Peyer's patch (tissue), 4 donors: ENCODE results near the gene WWOX. TPM values are rescaled to one million over a fixed set of nuclear protein-coding genes. Genes with fewer than 3 reads are reported as not detected.

ENCODE experiments used
- DNase-seq, 3 donors: peaks; one replicate each; pipeline ENCODE4 v3.0.0-alpha.2; 2017 to 2019
- H3K27ac ChIP-seq, 4 donors: fragments of 200-600 bp; sonication (generic); one replicate each; pipeline ENCODE4 v1.5.1; 2016 to 2019
- H3K27me3 ChIP-seq, 2 donors: fragments of 200-600 bp; sonication (generic); one replicate each; pipeline ENCODE4 v1.5.1; 2019
- H3K36me3 ChIP-seq, 3 donors: fragments of 200-600 bp; sonication (generic); one replicate each; pipeline ENCODE4 v1.5.1; 2016 to 2019
- H3K4me1 ChIP-seq, 4 donors: fragments of 200-600 bp; sonication (generic); one replicate each; pipeline ENCODE4 v1.5.1; 2016 to 2019
- H3K4me3 ChIP-seq, 4 donors: fragments of 200-600 bp; sonication (generic); 1 replicate in 3 of 4; 2 replicates in 1 of 4; pipeline ENCODE4 v1.5.1; 2016 to 2019; ENCODE audit warnings: mild to moderate bottlenecking in 1 of 4
- H3K9me3 ChIP-seq, 4 donors: fragments of 200-600 bp; sonication (generic); one replicate each; pipeline ENCODE4 v1.5.1; 2016 to 2019; ENCODE audit warnings: mild to moderate bottlenecking in 1 of 4
- POLR2A ChIP-seq, 2 donors: fragments of 450-650 bp; IDR thresholded peaks; one replicate each; pipeline ENCODE4 v1.5.1; 2017; ENCODE audit warnings: antibody characterized with exemption in 2 of 2, mild to moderate bottlenecking in 2 of 2, moderate library complexity in 2 of 2
- total RNA-seq, 4 donors: library from RNA; depleted of rRNA; stranded (reverse); fragments of >200 nt; gene quantifications; one replicate each; pipeline ENCODE4 v1.1.0, GENCODE V29; 2016
- TF ChIP-seq, protein P1 (sequence below), 6 experiments: fragments of 450-650 bp in 4 of 6; fragments of 200-600 bp in 2 of 6; sonication (generic) in 1 of 6; IDR thresholded peaks; one replicate each; pipeline ENCODE4 v1.5.1; 2017 to 2019; ENCODE audit warnings: antibody characterized with exemption in 6 of 6, mild to moderate bottlenecking in 3 of 6, moderate library complexity in 1 of 6

The WWOX gene
- total RNA-seq, 4 donors from 2014 or later: 17.3 to 197 (median 57.5) TPM

GRCh38 chr16:78522327-78522726 lies 422.9 kb downstream of the WWOX start:
- TF ChIP-seq, protein P1, sequence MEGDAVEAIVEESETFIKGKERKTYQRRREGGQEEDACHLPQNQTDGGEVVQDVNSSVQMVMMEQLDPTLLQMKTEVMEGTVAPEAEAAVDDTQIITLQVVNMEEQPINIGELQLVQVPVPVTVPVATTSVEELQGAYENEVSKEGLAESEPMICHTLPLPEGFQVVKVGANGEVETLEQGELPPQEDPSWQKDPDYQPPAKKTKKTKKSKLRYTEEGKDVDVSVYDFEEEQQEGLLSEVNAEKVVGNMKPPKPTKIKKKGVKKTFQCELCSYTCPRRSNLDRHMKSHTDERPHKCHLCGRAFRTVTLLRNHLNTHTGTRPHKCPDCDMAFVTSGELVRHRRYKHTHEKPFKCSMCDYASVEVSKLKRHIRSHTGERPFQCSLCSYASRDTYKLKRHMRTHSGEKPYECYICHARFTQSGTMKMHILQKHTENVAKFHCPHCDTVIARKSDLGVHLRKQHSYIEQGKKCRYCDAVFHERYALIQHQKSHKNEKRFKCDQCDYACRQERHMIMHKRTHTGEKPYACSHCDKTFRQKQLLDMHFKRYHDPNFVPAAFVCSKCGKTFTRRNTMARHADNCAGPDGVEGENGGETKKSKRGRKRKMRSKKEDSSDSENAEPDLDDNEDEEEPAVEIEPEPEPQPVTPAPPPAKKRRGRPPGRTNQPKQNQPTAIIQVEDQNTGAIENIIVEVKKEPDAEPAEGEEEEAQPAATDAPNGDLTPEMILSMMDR (IDR thresholded peaks at IDR 0.05): no peak
- TF ChIP-seq POLR2A (IDR thresholded peaks at IDR 0.05): no peak
- no peak for DNase-seq
- Histone ChIP-seq H3K36me3 (no peaks in the 10 kb centered on the region), H3K27ac (no peak overlapping the region), H3K27me3 (no peaks in the 10 kb centered on the region), H3K4me3 (no peak overlapping the region), H3K9me3 (no peaks in the 10 kb centered on the region), H3K4me1 (no peaks in the 10 kb centered on the region)

- Histone ChIP-seq H3K27me3 (no peaks in the 10 kb centered on the region), H3K9me3 (no peaks in the 10 kb centered on the region), H3K4me1 (no peaks in the 10 kb centered on the region), H3K27ac (no peak overlapping the region), H3K4me3 (no peak overlapping the region), H3K36me3 (no peaks in the 10 kb centered on the region)
- no peak for DNase-seq
- TF ChIP-seq, protein P1 (IDR thresholded peaks at IDR 0.05): no peak
- no peak for TF ChIP-seq POLR2A (IDR thresholded peaks at IDR 0.05)
These were observed 423.9 kb downstream of the WWOX start for GRCh38 chr16:78523212-78523985.

DNA sequence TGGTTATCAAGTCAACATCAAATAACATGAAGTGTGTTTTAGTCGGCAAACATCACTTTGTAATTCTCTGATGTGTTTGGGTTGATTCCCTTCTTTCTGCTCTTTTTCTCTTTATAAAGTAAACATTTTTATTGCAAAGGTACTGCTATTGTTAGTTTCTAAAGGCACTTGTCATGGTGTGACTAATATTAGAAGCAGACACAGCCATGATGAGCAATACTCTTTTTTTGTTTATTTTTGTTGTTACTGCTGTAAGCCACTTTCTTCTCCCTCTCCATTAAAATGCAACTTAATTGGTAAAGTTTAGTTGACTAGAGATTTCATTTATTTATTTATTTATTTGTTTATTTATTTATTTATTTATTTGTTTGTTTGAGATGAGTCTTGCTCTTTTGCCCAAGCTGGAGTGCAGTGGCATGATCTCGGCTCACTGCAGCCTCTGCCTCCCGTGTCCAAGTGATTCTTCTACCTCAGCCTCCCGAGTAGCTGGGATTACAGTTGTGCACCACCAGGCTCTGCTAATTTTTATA lies 424.7 kb downstream of the WWOX start:
- no peak for TF ChIP-seq POLR2A (IDR thresholded peaks at IDR 0.05)
- TF ChIP-seq, protein P1 (IDR thresholded peaks at IDR 0.05): no peak
- no peaks in the 10 kb centered on the region for H3K9me3 ChIP-seq
- H3K27ac ChIP-seq: no peak overlapping the region
- no peaks in the 10 kb centered on the region for H3K27me3 ChIP-seq
- no peaks in the 10 kb centered on the region for H3K36me3 ChIP-seq
- no peak overlapping the region for H3K4me3 ChIP-seq
- H3K4me1 ChIP-seq: no peaks in the 10 kb centered on the region
- no peak for DNase-seq

GRCh38 chr16:78528265-78528664 lies 428.8 kb downstream of the WWOX start:
- no peak for DNase-seq
- H3K9me3 ChIP-seq: no peaks in the 10 kb centered on the region
- TF ChIP-seq POLR2A (IDR thresholded peaks at IDR 0.05): no peak
- TF ChIP-seq, protein P1 (IDR thresholded peaks at IDR 0.05): no peak
- no peaks in the 10 kb centered on the region for H3K27me3 ChIP-seq
- no peak overlapping the region for H3K27ac ChIP-seq
- H3K36me3 ChIP-seq: no peaks in the 10 kb centered on the region
- H3K4me1 ChIP-seq: no peaks in the 10 kb centered on the region
- no peak overlapping the region for H3K4me3 ChIP-seq

GRCh38 chr16:78529881-78530280 lies 430.4 kb downstream of the WWOX start:
- no peaks in the 10 kb centered on the region for H3K4me1 ChIP-seq
- no peaks in the 10 kb centered on the region for H3K36me3 ChIP-seq
- no peaks in the 10 kb centered on the region for H3K27me3 ChIP-seq
- no peaks in the 10 kb centered on the region for H3K9me3 ChIP-seq
- no peak overlapping the region for H3K4me3 ChIP-seq
- no peak overlapping the region for H3K27ac ChIP-seq
- TF ChIP-seq POLR2A (IDR thresholded peaks at IDR 0.05): no peak
- TF ChIP-seq, protein P1 (IDR thresholded peaks at IDR 0.05): no peak
- no peak for DNase-seq
